ENCODE data around the gene TLNRD1.

DNA sequence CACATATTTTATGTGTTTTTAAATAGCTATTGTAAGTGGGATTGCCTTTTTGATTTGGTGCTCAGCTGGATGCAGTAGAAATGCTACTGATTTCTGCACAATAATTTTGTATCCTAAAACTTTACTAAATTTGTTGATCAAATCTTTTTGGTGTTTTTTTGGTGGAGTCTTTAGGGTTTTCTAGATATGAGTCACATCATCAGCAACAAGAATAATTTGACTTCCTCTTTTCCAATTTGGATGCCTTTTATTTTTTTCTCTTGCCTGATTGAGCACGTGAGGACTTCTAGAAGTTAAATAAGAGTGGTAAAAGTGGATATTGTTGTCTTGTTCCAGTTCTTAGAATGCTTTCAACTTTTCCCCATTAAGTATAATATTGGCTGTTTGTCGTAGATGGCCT lies 51.3 kb downstream of the TLNRD1 start:
- TF ChIP-seq CTCF (conservative IDR thresholded peaks at IDR 0.05 in 1 of 2, IDR thresholded peaks at IDR 0.05 in 1 of 2; ENCODE audit: extremely low read depth in 1 of 2, insufficient read depth in 1 of 2, low read depth in 1 of 2, low read length in 2 of 2) = no peak
- TF ChIP-seq EZH2 (IDR thresholded peaks at IDR 0.05; ENCODE audit: borderline replicate concordance, low read length) = no peak

Measured in mammary epithelial cell (primary cell).